ENCODE results near the gene ZBTB7C. TPM values are rescaled to one million over a fixed set of nuclear protein-coding genes. Genes with fewer than 3 reads are reported as not detected.
A peak's percentile ranks its signal among the peaks of the same experiment; 100 is the strongest.

The ZBTB7C gene
- total and polyA plus RNA-seq, 9 of the 15 experiments (the other 6 are each of a cell fraction or from before 2014, with no cell fraction given), result not detected

GRCh38 chr18:48371854-48372602 lies 37.2 kb downstream of the ZBTB7C start:
- CTCF ChIA-PET (ENCODE audit: low intra/inter-chr PET ratio), result no interaction called here
- Histone ChIP-seq H3K9me3 (replicated peaks; ENCODE audit: control insufficient read depth, insufficient read depth, low read depth, low read length) (no peaks in the 10 kb centered on the region), H3K27ac (ENCODE audit: extremely low read depth, low read depth, low read length) (no peak overlapping the region), H3K4me2 (ENCODE audit: insufficient read depth, low read length) (no peak overlapping the region), H3K4me1 (replicated peaks in 1 of 2; ENCODE audit: control insufficient read depth in 2 of 2, insufficient read depth in 2 of 2, low read length in 2 of 2) (no peaks in the 10 kb centered on the region), H3K27me3 (ENCODE audit: control insufficient read depth in 2 of 2, insufficient read depth in 2 of 2, low read length in 2 of 2) (peaks cover 0 to 9% of the 10 kb centered on the region in 2 experiments; a peak in 1 of 5 replicates), H3K4me3 (no peak overlapping the region), H3K9ac (ENCODE audit: insufficient read depth in 1 of 2, low read depth in 2 of 2, low read length in 2 of 2) (no peak overlapping the region), H3K36me3 (ENCODE audit: control insufficient read depth, insufficient read depth, low read length) (no peaks in the 10 kb centered on the region), H2AFZ (ENCODE audit: low read depth, low read length) (no peak overlapping the region), H3K9me1 (ENCODE audit: control insufficient read depth, insufficient read depth, low read length) (no peaks in the 10 kb centered on the region), H3K79me2 (ENCODE audit: control insufficient read depth, insufficient read depth, low read length) (no peaks in the 10 kb centered on the region), H4K20me1 (replicated peaks; ENCODE audit: control insufficient read depth, insufficient read depth, low read length) (no peaks in the 10 kb centered on the region)
- intact Hi-C loops (cut with micrococcal nuclease), result no loop called here
- POLR2A ChIA-PET, result interaction anchor here (0.6 kb wide), 1 partner anchor 114 kb away, joined by 5 read pairs; no protein-coding TSS in a partner anchor
- no peak for TF ChIP-seq AFF1 (IDR thresholded peaks at IDR 0.05; ENCODE audit: low read depth in 1 of 2, partially characterized antibody in 2 of 2)
- no peak for TF ChIP-seq ZNF146 (CRISPR knock-in tag; IDR thresholded peaks at IDR 0.05; ENCODE audit: unreplicated experiment)
- peak; percentile 87 for TF ChIP-seq USF2 (CRISPR knock-in tag; IDR thresholded peaks at IDR 0.05)
- peak; percentile 70 for TF ChIP-seq USF1 (CRISPR knock-in tag; IDR thresholded peaks at IDR 0.05)
- peak; percentile 72 for TF ChIP-seq RAD51 (IDR thresholded peaks at IDR 0.05; ENCODE audit: borderline replicate concordance, low read depth)
- TF ChIP-seq RBM25 (IDR thresholded peaks at IDR 0.05; ENCODE audit: low read depth, low read length, severe bottlenecking), result peak; percentile 10
- TF ChIP-seq L3MBTL2 (IDR thresholded peaks at IDR 0.05), result peak; percentile 29; the same call in 1 of the 2 replicates
- TF ChIP-seq POLR3A (IDR thresholded peaks at IDR 0.05; ENCODE audit: borderline replicate concordance, extremely low read depth, insufficient read depth, insufficient read length), result no peak
- TF ChIP-seq NR3C1 (CRISPR knock-in tag; IDR thresholded peaks at IDR 0.05), result no peak
- peak; percentile 80 for TF ChIP-seq NFYB (IDR thresholded peaks at IDR 0.05; ENCODE audit: extremely low read depth, insufficient read length)
- TF ChIP-seq FOS (IDR thresholded peaks at IDR 0.05; ENCODE audit: extremely low read depth, insufficient read length), result peak; percentile 21
- TF ChIP-seq PML (IDR thresholded peaks at IDR 0.05; ENCODE audit: low read length), result no peak
- TF ChIP-seq CAMTA2 (CRISPR knock-in tag; conservative IDR thresholded peaks at IDR 0.05), result no peak
- ATAC-seq, result no peak
- no peak for FAIRE-seq
- in situ Hi-C loops (cut with MboI), result no loop called here
- DNase-seq (ENCODE audit: extremely low read depth in 1 of 4, low spot score in 3 of 4), result peak in 3 of 4 experiments; percentile 7 to 10 (median 8)
- 4% methylated on average over 7 of the region's 7 CpGs for WGBS (ENCODE audit: insufficient coverage, low coverage, missing lambda C conversion rate)
- BruUV-seq (replicated peaks), result no TSS peak

Measured in K562 (cell line).